ENCODE measurements around the gene ATP8B1.

- TF ChIP-seq CTCF (conservative IDR thresholded peaks at IDR 0.05; ENCODE audit: low read length) (no peak), EZH2phosphoT487 (IDR thresholded peaks at IDR 0.05; ENCODE audit: borderline replicate concordance) (no peak)
Measured at GRCh38 chr18:57738078-57738477, 65.0 kb downstream of the ATP8B1 start.

Data from Loucy (cell line).